ENCODE data around the gene SEC16A. TPM values are rescaled to one million over a fixed set of nuclear protein-coding genes. Genes with fewer than 3 reads are reported as not detected.

The SEC16A gene
- total RNA-seq, 1 experiment from 2014 or later, result 56.4 TPM

GRCh38 chr9:136400038-136400834, 82.6 kb downstream of the SEC16A start, which contains the start of gene SNAPC4:
TSS of gene SNAPC4 (minus strand) at chr9:136400170. CDS start at chr9:136398428, 1,742 bp downstream.
- H3K9me3 Mint-ChIP-seq, result no peaks in the 10 kb centered on the region
- Histone ChIP-seq H3K27ac (ENCODE audit: insufficient read length, low read depth, low read length) (no peak within 1 kb of the TSS), H3K79me2 (ENCODE audit: insufficient read depth, low read length) (peaks cover 12% of the 10 kb centered on the region; the same call in 1 of the 2 replicates), H3K9me3 (ENCODE audit: control insufficient read depth, low read depth, low read length) (no peaks in the 10 kb centered on the region), H4K5ac (ENCODE audit: insufficient read length, low read depth, low read length) (no peak within 1 kb of the TSS), H3K56ac (ENCODE audit: insufficient read length, low read depth, low read length) (no peak within 1 kb of the TSS), H2BK120ac (ENCODE audit: low read depth, low read length, poor library complexity, severe bottlenecking) (no peak within 1 kb of the TSS), H2BK20ac (ENCODE audit: low read depth, low read length, poor library complexity, severe bottlenecking) (no peak within 1 kb of the TSS), H3T11ph (ENCODE audit: low read length) (no peak within 1 kb of the TSS), H3K4me2 (ENCODE audit: insufficient read depth, insufficient read length, low read length) (peak within 1 kb of the TSS; percentile 94), H2BK15ac (ENCODE audit: low read depth, low read length) (no peak within 1 kb of the TSS), H2BK5ac (ENCODE audit: insufficient read length, low read length) (no peak within 1 kb of the TSS), H3K79me1 (ENCODE audit: insufficient read depth, low read depth, low read length, poor library complexity, severe bottlenecking) (peaks cover 7% of the 10 kb centered on the region), H4K8ac (replicated peaks; ENCODE audit: insufficient read length, low read depth, low read length) (no peak within 1 kb of the TSS), H4K20me1 (ENCODE audit: control insufficient read depth, insufficient read depth, insufficient read length) (no peaks in the 10 kb centered on the region), H3K18ac (ENCODE audit: insufficient read length, low read depth, low read length) (no peak within 1 kb of the TSS), H3K23me2 (ENCODE audit: insufficient read length, low read depth, low read length, poor library complexity, severe bottlenecking) (peaks cover 6% of the 10 kb centered on the region), H3K9ac (ENCODE audit: extremely low read depth, insufficient read length, low read length) (peak within 1 kb of the TSS; percentile 74), H2AFZ (ENCODE audit: low read length) (no peak within 1 kb of the TSS), H3K23ac (ENCODE audit: insufficient read length, low read depth, low read length) (no peak within 1 kb of the TSS), H3K4me1 (ENCODE audit: insufficient read depth, low read length) (no peaks in the 10 kb centered on the region), H3K14ac (ENCODE audit: insufficient read depth, low read length) (peak within 1 kb of the TSS; percentile 48; the same call in 1 of the 2 replicates), H4K91ac (ENCODE audit: insufficient read length, low read depth, low read length) (no peak within 1 kb of the TSS), H3K4ac (ENCODE audit: low read depth, low read length) (no peak within 1 kb of the TSS), H3K27me3 (ENCODE audit: insufficient read depth, low read length) (no peaks in the 10 kb centered on the region), H2BK12ac (ENCODE audit: insufficient read length, low read depth, low read length) (no peak within 1 kb of the TSS), H2AK5ac (ENCODE audit: insufficient read length, low read length) (no peak within 1 kb of the TSS)
- peak; percentile 92 for DNase-seq
- peaks cover 21 to 69% (median 60%) of the 10 kb centered on the region in 3 experiments for H3K36me3 Mint-ChIP-seq (ENCODE audit: insufficient read depth in 1 of 3, low read depth in 3 of 3)
- H3K4me1 Mint-ChIP-seq, result peaks cover 11 to 12% of the 10 kb centered on the region in 2 experiments
- peak within 1 kb of the TSS; percentile 70 to 94 (median 90); a peak in 6 of 7 replicates for H3K27ac Mint-ChIP-seq
- H3K27me3 Mint-ChIP-seq (ENCODE audit: low read depth), result no peaks in the 10 kb centered on the region
- H3K4me3 Mint-ChIP-seq, result peak within 1 kb of the TSS; percentile 89 to 94
- no CpG with 5 or more reads among the region's 71 CpGs for WGBS (ENCODE audit: extremely low coverage, insufficient read length, low lambda C conversion rate)
- TF ChIP-seq, protein P1, sequence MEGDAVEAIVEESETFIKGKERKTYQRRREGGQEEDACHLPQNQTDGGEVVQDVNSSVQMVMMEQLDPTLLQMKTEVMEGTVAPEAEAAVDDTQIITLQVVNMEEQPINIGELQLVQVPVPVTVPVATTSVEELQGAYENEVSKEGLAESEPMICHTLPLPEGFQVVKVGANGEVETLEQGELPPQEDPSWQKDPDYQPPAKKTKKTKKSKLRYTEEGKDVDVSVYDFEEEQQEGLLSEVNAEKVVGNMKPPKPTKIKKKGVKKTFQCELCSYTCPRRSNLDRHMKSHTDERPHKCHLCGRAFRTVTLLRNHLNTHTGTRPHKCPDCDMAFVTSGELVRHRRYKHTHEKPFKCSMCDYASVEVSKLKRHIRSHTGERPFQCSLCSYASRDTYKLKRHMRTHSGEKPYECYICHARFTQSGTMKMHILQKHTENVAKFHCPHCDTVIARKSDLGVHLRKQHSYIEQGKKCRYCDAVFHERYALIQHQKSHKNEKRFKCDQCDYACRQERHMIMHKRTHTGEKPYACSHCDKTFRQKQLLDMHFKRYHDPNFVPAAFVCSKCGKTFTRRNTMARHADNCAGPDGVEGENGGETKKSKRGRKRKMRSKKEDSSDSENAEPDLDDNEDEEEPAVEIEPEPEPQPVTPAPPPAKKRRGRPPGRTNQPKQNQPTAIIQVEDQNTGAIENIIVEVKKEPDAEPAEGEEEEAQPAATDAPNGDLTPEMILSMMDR (conservative IDR thresholded peaks at IDR 0.05), result peak; percentile 97
